Measurements from ENCODE around the gene MIA. TPM values are rescaled to one million over a fixed set of nuclear protein-coding genes. Genes with fewer than 3 reads are reported as not detected.

The MIA gene
- total and polyA plus RNA-seq, 10 donors = 1.5 to 14.2 (median 5.7) TPM; not detected in 6

- WGBS, 5 donors = 7 to 10% (median 8%) methylated on average over 11 to 13 of the region's 13 CpGs
- Histone ChIP-seq H3K4me1 (peaks cover 10 to 66% (median 29%) of the 10 kb centered on the region in 6 donors), H3K27me3 (replicated peaks in 1 of 7) (no peaks in the 10 kb centered on the region), H3K36me3 (peaks cover 0 to 28% (median under 1%) of the 10 kb centered on the region in 6 donors), H3K27ac (peak overlapping the region; percentile 94 to 100 (median 99)), H3K9me3 (no peaks in the 10 kb centered on the region), H3K4me3 (peak overlapping the region; percentile 58 to 90 (median 70))
- DNase-seq = peak; percentile 95
- intact Hi-C loops (cut with DNase I; ENCODE audit: low total_unique reads) = no loop called here
- TF ChIP-seq POLR2AphosphoS5 (IDR thresholded peaks at IDR 0.05) = peak in 2 of 3 donors; percentile 16 to 83
- TF ChIP-seq CTCF (IDR thresholded peaks at IDR 0.05 in 8 of 11, conservative IDR thresholded peaks at IDR 0.05 in 3 of 11) = peak in 7 of 11 experiments; percentile 5 to 48 (median 27)
- TF ChIP-seq POLR2A (IDR thresholded peaks at IDR 0.05) = no peak
Observed at GRCh38 chr19:40776932-40777644, 1.8 kb downstream of the MIA start.

- intact Hi-C loops (cut with DNase I; ENCODE audit: low total_unique reads) = no loop called here
- DNase-seq = no peak
- no peaks in the 10 kb centered on the region for H3K27me3 ChIP-seq (replicated peaks in 1 of 7)
- peak overlapping the region; percentile 94 to 100 (median 99) for H3K27ac ChIP-seq
- H3K36me3 ChIP-seq = peaks cover 0 to 32% (median 2%) of the 10 kb centered on the region in 6 donors
- H3K9me3 ChIP-seq = no peaks in the 10 kb centered on the region
- WGBS, 5 donors = 0 to 1% (median 0%) methylated on average over 10 of the region's 10 CpGs
- TF ChIP-seq CTCF (IDR thresholded peaks at IDR 0.05 in 8 of 11, conservative IDR thresholded peaks at IDR 0.05 in 3 of 11) (no peak), POLR2A (IDR thresholded peaks at IDR 0.05) (peak in 1 of 3 donors; percentile 57)
- H3K4me1 ChIP-seq = peaks cover 10 to 66% (median 29%) of the 10 kb centered on the region in 6 donors
- H3K4me3 ChIP-seq = peak overlapping the region; percentile 58 to 90 (median 70)
Observed at GRCh38 chr19:40777645-40777936, 2.3 kb downstream of the MIA start.

- Histone ChIP-seq H3K27ac (peak within 1 kb of the TSS; percentile 94 to 100 (median 99)), H3K9me3 (no peaks in the 10 kb centered on the region), H3K36me3 (peaks cover 0 to 37% (median 2%) of the 10 kb centered on the region in 6 donors), H3K4me1 (peaks cover 10 to 64% (median 29%) of the 10 kb centered on the region in 6 donors), H3K4me3 (peak within 1 kb of the TSS; percentile 58 to 90 (median 70)), H3K27me3 (replicated peaks in 1 of 7) (no peaks in the 10 kb centered on the region)
- TF ChIP-seq POLR2AphosphoS5 (IDR thresholded peaks at IDR 0.05) (peak; percentile 95 to 98 (median 97)), CTCF (IDR thresholded peaks at IDR 0.05 in 8 of 11, conservative IDR thresholded peaks at IDR 0.05 in 3 of 11) (peak in 8 of 11 experiments; percentile 24 to 67 (median 38)), POLR2A (IDR thresholded peaks at IDR 0.05) (peak; percentile 44 to 54 (median 45))
- intact Hi-C loops (cut with DNase I; ENCODE audit: low total_unique reads) = no loop called here
- 0 to 3% (median 1%) methylated on average over 22 to 56 of the region's 56 CpGs for WGBS, 5 donors
- DNase-seq = peak; percentile 100
Observed at GRCh38 chr19:40777937-40778705, 2.8 kb downstream of the MIA start, which contains the start of gene RAB4B. Gene RAB4B (plus strand): TSS chr19:40778247. CDS start chr19:40778376, 129 bp downstream.
